GM23338 (cell line): ENCODE data around the gene THBS2. TPM values are rescaled to one million over a fixed set of nuclear protein-coding genes. Genes with fewer than 3 reads are reported as not detected.

ENCODE experiments used
- ATAC-seq: fragments of 200-7000 bp; cut with Tn5 transposase; 3 replicates; pipeline ENCODE4 v1.9.1; 2020
- DNase-seq: peaks from one replicate; pipeline ENCODE4 v3.0.0-alpha.2; 2015; ENCODE audit warnings: low spot score
- H2AFZ ChIP-seq: fragments of 200-600 bp; sonication (generic); 2 replicates; pipeline ENCODE4 v1.8.0; 2016; ENCODE audit warnings: antibody characterized with exemption, mild to moderate bottlenecking, moderate library complexity
- H3F3A ChIP-seq: fragments of 200-600 bp; sonication (generic); replicated peaks from 2 replicates; pipeline ENCODE4 v1.8.0; 2017; ENCODE audit warnings: antibody characterized with exemption, mixed run types, low read depth
- H3K27ac ChIP-seq: fragments of 200-600 bp; sonication (generic); 2 replicates; pipeline ENCODE4 v1.6.1; 2016; ENCODE audit warnings: low read depth
- H3K27me3 ChIP-seq: fragments of 200-600 bp; sonication (generic); 2 replicates; pipeline ENCODE4 v1.8.0; 2016; ENCODE audit warnings: mild to moderate bottlenecking, mixed run types, moderate library complexity; ENCODE audit not compliant: insufficient read depth
- H3K36me3 ChIP-seq: fragments of 200-600 bp; sonication (generic); 2 replicates; pipeline ENCODE4 v1.8.0; 2016; ENCODE audit warnings: mild to moderate bottlenecking; ENCODE audit not compliant: insufficient read depth
- H3K4me1 ChIP-seq: fragments of 200-600 bp; sonication (generic); 2 replicates; pipeline ENCODE4 v1.8.0; 2016; ENCODE audit warnings: mild to moderate bottlenecking, moderate library complexity; ENCODE audit not compliant: insufficient read depth
- H3K4me2 ChIP-seq: fragments of 200-600 bp; sonication (generic); 2 replicates; pipeline ENCODE4 v1.7.1; 2017; ENCODE audit warnings: mixed run types
- H3K4me3 ChIP-seq: fragments of 200-600 bp; sonication (generic); 2 replicates; pipeline ENCODE4 v1.6.1; 2016; ENCODE audit warnings: mixed run types
- H3K79me2 ChIP-seq: fragments of 200-600 bp; sonication (generic); replicated peaks from 2 replicates; pipeline ENCODE4 v1.8.0; 2017; ENCODE audit warnings: mild to moderate bottlenecking; ENCODE audit not compliant: insufficient read depth
- H3K9me2 ChIP-seq: fragments of 200-600 bp; sonication (generic); 2 replicates; pipeline ENCODE4 v1.8.0; 2017; ENCODE audit not compliant: insufficient read depth
- H4K20me1 ChIP-seq: fragments of 200-600 bp; sonication (generic); replicated peaks from 2 replicates; pipeline ENCODE4 v1.8.0; 2017; ENCODE audit warnings: mild to moderate bottlenecking; ENCODE audit not compliant: insufficient read depth
- H3K27ac Mint-ChIP-seq: 2 replicates; pipeline ENCODE4 v1.8.0; 2020; ENCODE audit warnings: inconsistent platforms, mild to moderate bottlenecking, moderate library complexity, mixed read lengths
- H3K27me3 Mint-ChIP-seq: 3 replicates; pipeline ENCODE4 v1.8.0; 2022; ENCODE audit warnings: low read depth, mild to moderate bottlenecking, moderate library complexity, mixed read lengths, inconsistent platforms; ENCODE audit not compliant: insufficient read depth, poor library complexity
- H3K36me3 Mint-ChIP-seq: 3 replicates; pipeline ENCODE4 v1.8.0; 2021; ENCODE audit warnings: low read depth, mild to moderate bottlenecking, inconsistent platforms, moderate library complexity, mixed read lengths
- H3K4me1 Mint-ChIP-seq: 3 replicates; pipeline ENCODE4 v1.8.0; 2020; ENCODE audit warnings: mild to moderate bottlenecking, inconsistent platforms, mixed read lengths
- H3K4me3 Mint-ChIP-seq: 3 replicates; pipeline ENCODE4 v1.8.0; 2021; ENCODE audit warnings: moderate library complexity, mild to moderate bottlenecking, inconsistent platforms, mixed read lengths
- H3K9me3 Mint-ChIP-seq: 3 replicates; pipeline ENCODE4 v1.8.0; 2020; ENCODE audit warnings: moderate library complexity, mild to moderate bottlenecking, inconsistent platforms, mixed read lengths
- CREB1 ChIP-seq: fragments of 250-450 bp; sonication (Bioruptor Pico); IDR thresholded peaks from 2 replicates; pipeline ENCODE4 v1.5.0; 2020; ENCODE audit warnings: low read depth, mild to moderate bottlenecking, moderate library complexity
- EZH2phosphoT487 ChIP-seq: fragments of 200-600 bp; sonication (generic); IDR thresholded peaks from one replicate; pipeline ENCODE4 v1.8.1; 2018; ENCODE audit warnings: antibody characterized with exemption; ENCODE audit not compliant: unreplicated experiment
- JUNB ChIP-seq: IDR thresholded peaks from one replicate; pipeline ENCODE4 v1.6.1; 2016; ENCODE audit warnings: antibody characterized with exemption; ENCODE audit not compliant: unreplicated experiment
- NANOG ChIP-seq: IDR thresholded peaks from 2 replicates; pipeline ENCODE4 v1.6.1; 2016; ENCODE audit warnings: antibody characterized with exemption, borderline replicate concordance
- ZNF114 ChIP-seq: fragments of 250-450 bp; sonication (Bioruptor Pico); IDR thresholded peaks from 2 replicates; pipeline ENCODE4 v1.5.0; 2020; ENCODE audit warnings: mild to moderate bottlenecking, moderate library complexity
- ZNF331 ChIP-seq: fragments of 250-450 bp; sonication (Bioruptor Pico); IDR thresholded peaks from 2 replicates; pipeline ENCODE4 v1.5.0; 2020; ENCODE audit warnings: low read depth, mild to moderate bottlenecking, moderate library complexity
- polyA plus RNA-seq: library from polyadenylated mRNA; unstranded; fragments of >200 nt; fragmentation: Nextera tagmentation; extraction: Ambion mirVana; gene quantifications from 2 replicates; pipeline ENCODE4 v1.2.1, GENCODE V29; 2016
- total RNA-seq: library from RNA; depleted of rRNA; stranded (reverse); fragments of >200 nt; shearing (Covaris generic); gene quantifications from 2 replicates; pipeline ENCODE4 v1.2.3, GENCODE V29; 2014
- TF ChIP-seq, protein P1 (sequence below): IDR thresholded peaks from one replicate; pipeline ENCODE4 v1.6.1; 2018; ENCODE audit warnings: antibody characterized with exemption; ENCODE audit not compliant: unreplicated experiment
- TF ChIP-seq, protein P2 (sequence below), 2 experiments: fragments of 200-600 bp in 1 of 2; sonication (generic) in 1 of 2; conservative IDR thresholded peaks; 2 replicates each; pipeline versions ENCODE4 v1.5.1 to v1.6.1; 2016 to 2017; ENCODE audit warnings: antibody characterized with exemption in 2 of 2, low read depth in 2 of 2, mild to moderate bottlenecking in 2 of 2, moderate library complexity in 1 of 2

Gene THBS2
- total and polyA plus RNA-seq, 2 experiments from 2014 or later = 7.9 to 44.7 TPM

DNA sequence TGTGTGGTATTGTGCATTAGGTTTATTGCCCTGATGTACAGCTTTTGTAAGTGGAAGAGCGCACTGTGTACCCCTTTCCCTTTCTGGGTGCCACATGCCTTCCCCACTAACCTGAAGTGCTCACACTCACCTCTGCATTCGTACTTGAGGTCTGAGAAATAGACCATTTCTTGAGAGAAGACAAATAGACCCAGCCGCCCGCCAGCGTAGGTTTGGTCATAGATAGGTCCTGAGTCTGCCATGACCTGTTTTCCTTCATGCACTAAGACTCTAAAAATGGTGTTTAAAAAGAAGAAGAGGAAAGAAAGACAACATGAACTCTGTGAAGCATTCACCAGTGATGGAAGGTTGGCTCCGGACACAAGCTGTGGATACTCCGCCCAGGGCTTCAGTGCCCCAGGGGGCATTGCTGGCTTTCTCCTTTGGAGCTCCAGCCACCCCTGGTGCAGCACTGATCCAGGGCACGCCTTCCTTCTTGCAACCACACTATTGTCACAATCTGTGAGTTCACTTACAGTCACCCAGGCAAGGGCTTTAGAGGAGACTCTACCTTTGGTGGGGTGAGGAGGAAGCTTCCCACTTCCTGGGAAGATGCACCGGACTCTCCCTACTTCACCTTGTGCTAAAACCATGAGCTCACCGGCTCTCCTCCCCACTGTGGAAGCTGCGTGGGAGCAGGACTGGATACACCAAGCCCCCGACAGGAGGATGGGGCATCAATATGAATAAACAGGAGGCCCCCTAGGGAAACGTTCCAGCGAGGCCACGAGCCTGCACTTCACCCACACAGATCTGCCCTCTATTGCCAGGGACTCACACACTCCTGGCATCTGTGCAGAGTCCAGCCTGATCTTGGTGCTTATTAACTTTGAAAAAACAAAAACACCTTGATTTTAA, 33.3 kb downstream of the THBS2 start:
- H3K4me1 Mint-ChIP-seq = peaks cover 5% of the 10 kb centered on the region; the same call in 2 of the 3 replicates
- H2AFZ ChIP-seq = no peak overlapping the region
- H3K27ac Mint-ChIP-seq = no peak overlapping the region
- no peaks in the 10 kb centered on the region for H3K4me1 ChIP-seq
- no peak overlapping the region for H3K4me3 ChIP-seq
- H3F3A ChIP-seq = no peaks in the 10 kb centered on the region
- H3K4me2 ChIP-seq = no peak overlapping the region
- no peak overlapping the region for H3K4me3 Mint-ChIP-seq
- peaks cover 82% of the 10 kb centered on the region for H3K36me3 Mint-ChIP-seq
- no peaks in the 10 kb centered on the region for H3K9me2 ChIP-seq
- TF ChIP-seq EZH2phosphoT487 (no peak), NANOG (no peak), ZNF331 (no peak), JUNB (no peak)
- TF ChIP-seq, protein P1, sequence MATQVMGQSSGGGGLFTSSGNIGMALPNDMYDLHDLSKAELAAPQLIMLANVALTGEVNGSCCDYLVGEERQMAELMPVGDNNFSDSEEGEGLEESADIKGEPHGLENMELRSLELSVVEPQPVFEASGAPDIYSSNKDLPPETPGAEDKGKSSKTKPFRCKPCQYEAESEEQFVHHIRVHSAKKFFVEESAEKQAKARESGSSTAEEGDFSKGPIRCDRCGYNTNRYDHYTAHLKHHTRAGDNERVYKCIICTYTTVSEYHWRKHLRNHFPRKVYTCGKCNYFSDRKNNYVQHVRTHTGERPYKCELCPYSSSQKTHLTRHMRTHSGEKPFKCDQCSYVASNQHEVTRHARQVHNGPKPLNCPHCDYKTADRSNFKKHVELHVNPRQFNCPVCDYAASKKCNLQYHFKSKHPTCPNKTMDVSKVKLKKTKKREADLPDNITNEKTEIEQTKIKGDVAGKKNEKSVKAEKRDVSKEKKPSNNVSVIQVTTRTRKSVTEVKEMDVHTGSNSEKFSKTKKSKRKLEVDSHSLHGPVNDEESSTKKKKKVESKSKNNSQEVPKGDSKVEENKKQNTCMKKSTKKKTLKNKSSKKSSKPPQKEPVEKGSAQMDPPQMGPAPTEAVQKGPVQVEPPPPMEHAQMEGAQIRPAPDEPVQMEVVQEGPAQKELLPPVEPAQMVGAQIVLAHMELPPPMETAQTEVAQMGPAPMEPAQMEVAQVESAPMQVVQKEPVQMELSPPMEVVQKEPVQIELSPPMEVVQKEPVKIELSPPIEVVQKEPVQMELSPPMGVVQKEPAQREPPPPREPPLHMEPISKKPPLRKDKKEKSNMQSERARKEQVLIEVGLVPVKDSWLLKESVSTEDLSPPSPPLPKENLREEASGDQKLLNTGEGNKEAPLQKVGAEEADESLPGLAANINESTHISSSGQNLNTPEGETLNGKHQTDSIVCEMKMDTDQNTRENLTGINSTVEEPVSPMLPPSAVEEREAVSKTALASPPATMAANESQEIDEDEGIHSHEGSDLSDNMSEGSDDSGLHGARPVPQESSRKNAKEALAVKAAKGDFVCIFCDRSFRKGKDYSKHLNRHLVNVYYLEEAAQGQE = no peak
- H3K9me3 Mint-ChIP-seq = peaks cover 16% of the 10 kb centered on the region
- H3K27me3 Mint-ChIP-seq = no peaks in the 10 kb centered on the region
- DNase-seq (no peak), ATAC-seq (no peak)
- no peaks in the 10 kb centered on the region for H4K20me1 ChIP-seq
- H3K79me2 ChIP-seq = no peaks in the 10 kb centered on the region
- H3K27me3 ChIP-seq = no peaks in the 10 kb centered on the region
- H3K36me3 ChIP-seq = peaks cover 20% of the 10 kb centered on the region; the same call in 1 of the 2 replicates
- no peak overlapping the region for H3K27ac ChIP-seq

DNA sequence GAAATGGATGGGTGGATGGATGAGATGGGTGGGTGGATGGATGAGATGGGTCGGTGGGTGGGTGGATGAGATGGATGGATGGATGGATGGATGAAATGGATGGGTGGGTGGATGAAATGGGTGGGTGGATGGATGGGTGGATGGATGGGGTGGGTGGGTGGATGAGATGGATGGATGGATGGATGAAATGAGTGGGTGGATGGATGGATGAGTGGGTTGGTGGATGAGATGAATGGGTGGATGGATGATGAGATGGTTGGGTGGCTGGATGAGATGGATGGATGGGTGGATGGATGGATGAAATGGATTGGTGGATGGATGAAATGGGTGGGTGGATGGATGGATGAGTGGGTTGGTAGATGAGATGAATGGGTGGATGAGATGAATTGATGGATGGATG, 35.7 kb downstream of the THBS2 start:
- peaks cover 11% of the 10 kb centered on the region for H3K9me3 Mint-ChIP-seq
- H3F3A ChIP-seq = no peaks in the 10 kb centered on the region

DNA sequence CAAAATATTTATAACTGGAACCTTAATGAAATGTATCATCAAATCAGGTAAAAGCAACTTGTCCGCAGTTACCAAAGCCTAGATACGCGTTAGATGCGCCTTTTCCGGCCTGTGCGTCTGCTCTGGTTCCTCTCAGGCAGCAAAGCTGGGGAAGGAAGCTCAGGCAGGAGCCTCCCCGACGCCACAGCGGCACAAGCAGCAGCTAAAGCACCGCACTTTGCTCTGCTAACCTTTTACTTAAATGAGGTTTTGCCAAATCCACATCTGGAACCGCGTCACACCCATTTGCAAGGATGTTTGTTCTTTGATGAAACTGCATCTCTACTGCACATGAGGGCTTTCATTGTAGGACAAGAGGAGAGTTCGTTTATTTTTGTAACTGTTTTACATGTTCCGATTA, 36.8 kb downstream of the THBS2 start:
- no peak overlapping the region for H3K27ac ChIP-seq
- DNase-seq (no peak), ATAC-seq (no peak)
- H3K4me1 ChIP-seq = no peaks in the 10 kb centered on the region
- Mint-ChIP-seq H3K27me3 (peaks cover 6% of the 10 kb centered on the region), H3K27ac (no peak overlapping the region), H3K4me3 (no peak overlapping the region), H3K4me1 (peaks cover 12% of the 10 kb centered on the region; the same call in 2 of the 3 replicates), H3K36me3 (peaks cover 48% of the 10 kb centered on the region), H3K9me3 (0 out of 3 replicates have a peak, but pooled peaks cover 1% of the 10 kb centered on the region)
- no peak overlapping the region for H2AFZ ChIP-seq
- peaks cover 3% of the 10 kb centered on the region; the same call in 1 of the 2 replicates for H3K36me3 ChIP-seq
- H3K79me2 ChIP-seq = no peaks in the 10 kb centered on the region
- no peaks in the 10 kb centered on the region for H4K20me1 ChIP-seq
- H3K9me2 ChIP-seq = no peaks in the 10 kb centered on the region
- no peak overlapping the region for H3K4me2 ChIP-seq
- no peaks in the 10 kb centered on the region for H3F3A ChIP-seq
- H3K27me3 ChIP-seq = no peaks in the 10 kb centered on the region
- no peak overlapping the region for H3K4me3 ChIP-seq
- TF ChIP-seq, protein P2, sequence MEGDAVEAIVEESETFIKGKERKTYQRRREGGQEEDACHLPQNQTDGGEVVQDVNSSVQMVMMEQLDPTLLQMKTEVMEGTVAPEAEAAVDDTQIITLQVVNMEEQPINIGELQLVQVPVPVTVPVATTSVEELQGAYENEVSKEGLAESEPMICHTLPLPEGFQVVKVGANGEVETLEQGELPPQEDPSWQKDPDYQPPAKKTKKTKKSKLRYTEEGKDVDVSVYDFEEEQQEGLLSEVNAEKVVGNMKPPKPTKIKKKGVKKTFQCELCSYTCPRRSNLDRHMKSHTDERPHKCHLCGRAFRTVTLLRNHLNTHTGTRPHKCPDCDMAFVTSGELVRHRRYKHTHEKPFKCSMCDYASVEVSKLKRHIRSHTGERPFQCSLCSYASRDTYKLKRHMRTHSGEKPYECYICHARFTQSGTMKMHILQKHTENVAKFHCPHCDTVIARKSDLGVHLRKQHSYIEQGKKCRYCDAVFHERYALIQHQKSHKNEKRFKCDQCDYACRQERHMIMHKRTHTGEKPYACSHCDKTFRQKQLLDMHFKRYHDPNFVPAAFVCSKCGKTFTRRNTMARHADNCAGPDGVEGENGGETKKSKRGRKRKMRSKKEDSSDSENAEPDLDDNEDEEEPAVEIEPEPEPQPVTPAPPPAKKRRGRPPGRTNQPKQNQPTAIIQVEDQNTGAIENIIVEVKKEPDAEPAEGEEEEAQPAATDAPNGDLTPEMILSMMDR (conservative IDR thresholded peaks at IDR 0.05; ENCODE audit: low read depth in 2 of 2) = no peak
- no peak for TF ChIP-seq EZH2phosphoT487
- TF ChIP-seq CREB1 (CRISPR knock-in tag) = no peak
- no peak for TF ChIP-seq ZNF114 (CRISPR knock-in tag)
- no peak for TF ChIP-seq JUNB
- no peak for TF ChIP-seq ZNF331

More for the DNA sequence above, 35.7 kb downstream of the THBS2 start:
- Histone ChIP-seq H3K4me1 (no peaks in the 10 kb centered on the region), H3K79me2 (no peaks in the 10 kb centered on the region), H3K4me3 (no peak overlapping the region), H3K9me2 (no peaks in the 10 kb centered on the region), H3K36me3 (peaks cover 13% of the 10 kb centered on the region; the same call in 1 of the 2 replicates), H2AFZ (no peak overlapping the region), H3K4me2 (no peak overlapping the region), H3K27me3 (no peaks in the 10 kb centered on the region), H3K27ac (no peak overlapping the region), H4K20me1 (no peaks in the 10 kb centered on the region)
- H3K27me3 Mint-ChIP-seq = peaks cover 4% of the 10 kb centered on the region
- ATAC-seq = no peak
- DNase-seq = no peak
- no peak overlapping the region for H3K27ac Mint-ChIP-seq
- H3K4me3 Mint-ChIP-seq = no peak overlapping the region
- no peak for TF ChIP-seq JUNB
- peaks cover 12% of the 10 kb centered on the region; the same call in 2 of the 3 replicates for H3K4me1 Mint-ChIP-seq
- H3K36me3 Mint-ChIP-seq = peaks cover 59% of the 10 kb centered on the region
